ENCODE measurements around the gene CHD9.
"Not testable (repeated sequence)": the region's sequence is repeated elsewhere in the genome, so short reads cannot be mapped to it uniquely, and the experiment has no call there.

The CHD9 gene

GRCh38 chr16:53074296-53074695 is 19.5 kb downstream of the CHD9 start:
- in situ Hi-C loops (cut with MboI; ENCODE audit: low sequenced_read_pairs) = not testable (repeated sequence)

GRCh38 chr16:53075461-53075860 is 20.7 kb downstream of the CHD9 start:
- in situ Hi-C loops (cut with MboI; ENCODE audit: low sequenced_read_pairs) = not testable (repeated sequence)

DNA sequence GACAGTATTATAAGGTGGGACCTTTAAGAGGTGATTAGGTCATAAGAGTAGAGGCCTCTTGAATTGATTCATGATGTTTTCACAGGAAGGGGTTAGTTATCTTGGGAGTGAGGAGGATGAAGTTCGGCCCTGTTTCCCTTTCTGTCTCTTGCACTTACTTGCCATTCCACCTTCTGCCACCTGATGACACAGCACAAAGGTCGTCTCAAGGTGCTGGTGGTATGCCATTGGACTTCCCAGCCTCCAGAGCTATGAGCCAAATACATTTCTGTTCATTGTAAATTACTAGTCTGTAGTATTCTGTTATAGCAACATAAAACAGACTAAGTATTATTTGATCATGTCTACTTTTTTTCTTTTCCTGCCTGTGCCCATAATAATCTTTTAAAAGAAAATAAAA is 23.5 kb downstream of the CHD9 start:
- in situ Hi-C loops (cut with MboI; ENCODE audit: low sequenced_read_pairs) = no loop called here

- in situ Hi-C loops (cut with MboI; ENCODE audit: low sequenced_read_pairs) = no loop called here
Observed at GRCh38 chr16:53078765-53079485, 24.1 kb downstream of the CHD9 start.

DNA sequence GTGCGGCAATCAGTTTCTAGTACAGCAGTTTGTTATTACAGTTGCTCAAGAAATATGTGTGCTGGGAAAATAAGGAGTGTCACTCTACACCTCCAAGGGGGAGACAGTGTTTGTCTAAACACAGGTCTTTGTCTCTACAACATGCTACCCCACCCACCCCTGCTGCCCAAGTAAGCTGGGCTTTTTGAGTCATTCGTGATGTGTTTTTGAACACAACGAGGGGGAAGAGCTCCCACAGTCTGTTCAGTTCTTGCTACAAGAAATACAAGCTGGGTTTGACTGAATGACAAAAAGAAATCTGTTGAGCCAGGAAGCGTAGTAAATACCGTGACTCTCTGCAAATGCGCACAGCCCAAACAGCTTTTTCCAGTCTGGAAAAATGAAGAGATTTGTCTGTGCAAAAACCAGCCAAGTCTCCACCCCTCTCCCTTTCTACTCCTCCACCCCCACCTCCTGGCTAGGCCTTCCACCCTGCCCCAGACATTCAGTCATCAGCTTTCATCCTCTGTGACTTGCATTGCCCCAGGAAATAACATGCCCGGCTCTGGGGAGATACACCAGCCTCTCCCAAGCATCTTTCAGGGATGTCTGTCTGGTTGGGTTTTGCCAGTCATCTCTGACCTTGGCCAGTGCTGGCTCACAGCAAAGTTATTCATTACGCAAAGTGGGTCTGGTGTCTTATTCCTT is 25.7 kb downstream of the CHD9 start:
- in situ Hi-C loops (cut with MboI; ENCODE audit: low sequenced_read_pairs) = no loop called here

- in situ Hi-C loops (cut with MboI; ENCODE audit: low sequenced_read_pairs) = no loop called here
Observed at GRCh38 chr16:53081032-53081424, 26.2 kb downstream of the CHD9 start.

- in situ Hi-C loops (cut with MboI; ENCODE audit: low sequenced_read_pairs) = no loop called here
Observed at GRCh38 chr16:53081686-53082407, 27.1 kb downstream of the CHD9 start.

- in situ Hi-C loops (cut with MboI; ENCODE audit: low sequenced_read_pairs) = no loop called here
Observed at GRCh38 chr16:53082509-53082908, 27.7 kb downstream of the CHD9 start.

DNA sequence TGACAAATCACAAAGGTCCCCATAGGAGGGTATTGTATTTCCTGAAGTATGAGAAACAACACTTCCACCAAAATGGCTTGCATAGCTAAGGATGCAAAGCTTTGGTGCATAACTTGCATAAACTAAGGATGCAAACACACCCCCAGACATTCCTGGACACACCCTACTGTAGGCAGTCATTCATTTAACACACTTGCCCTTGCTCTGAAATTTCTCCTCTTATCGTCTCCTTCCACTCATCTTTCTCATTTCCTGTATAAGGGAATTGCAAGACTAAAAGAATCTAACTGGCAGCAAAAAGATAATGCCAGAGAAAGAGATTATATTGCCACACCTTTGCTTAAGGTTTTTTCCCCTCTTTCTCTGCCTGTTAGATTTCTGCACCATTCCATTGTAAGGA is 28.3 kb downstream of the CHD9 start:
- in situ Hi-C loops (cut with MboI; ENCODE audit: low sequenced_read_pairs) = no loop called here

GRCh38 chr16:53084141-53084541 is 29.4 kb downstream of the CHD9 start:
- in situ Hi-C loops (cut with MboI; ENCODE audit: low sequenced_read_pairs) = no loop called here

GRCh38 chr16:53084746-53085334 is 30.0 kb downstream of the CHD9 start:
- in situ Hi-C loops (cut with MboI; ENCODE audit: low sequenced_read_pairs) = no loop called here

GRCh38 chr16:53085369-53085843 is 30.6 kb downstream of the CHD9 start:
- in situ Hi-C loops (cut with MboI; ENCODE audit: low sequenced_read_pairs) = no loop called here

DNA sequence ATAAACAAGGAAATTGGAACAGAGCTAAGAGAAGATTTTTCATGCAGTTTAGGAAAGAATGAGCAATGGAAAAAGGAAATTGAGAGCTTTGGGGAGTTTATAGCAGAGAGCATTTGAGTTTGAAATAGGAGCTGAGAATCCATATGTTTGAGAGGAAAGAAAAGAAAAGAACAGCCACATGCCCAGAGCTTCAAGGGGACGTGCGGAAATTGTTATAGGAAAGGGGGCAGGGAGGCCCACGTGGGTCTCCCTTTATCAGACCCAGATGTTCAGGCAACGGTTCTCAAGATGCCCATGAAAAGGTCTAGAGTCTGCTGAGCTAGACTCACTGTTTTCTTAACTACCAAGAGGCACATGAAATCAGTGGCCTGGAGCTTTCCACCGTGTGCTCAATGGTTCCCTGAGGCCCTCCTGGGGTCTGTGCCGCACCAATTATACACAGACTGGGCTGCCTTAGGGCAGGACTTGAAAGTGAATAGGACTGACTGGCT is 31.2 kb downstream of the CHD9 start:
- in situ Hi-C loops (cut with MboI; ENCODE audit: low sequenced_read_pairs) = no loop called here

DNA sequence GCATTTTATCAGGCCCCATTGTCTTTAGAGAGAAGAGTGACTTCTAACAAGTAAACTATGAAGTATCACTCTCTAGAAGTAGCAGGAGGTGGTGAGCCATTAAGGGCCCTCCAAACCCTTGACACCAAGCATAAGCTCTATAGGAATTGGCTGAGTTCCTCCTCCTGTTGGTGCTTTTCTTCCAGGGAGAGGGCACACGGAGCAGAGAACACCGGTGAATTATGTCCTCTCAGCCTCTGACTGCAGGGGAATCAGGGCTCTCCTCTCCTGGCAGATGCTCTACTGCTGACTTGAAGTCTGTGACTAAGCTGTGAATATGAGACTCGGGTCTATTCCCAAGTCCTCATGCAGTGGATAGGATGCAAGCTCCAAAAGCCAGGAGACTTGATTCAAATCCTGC is 32.3 kb downstream of the CHD9 start:
- in situ Hi-C loops (cut with MboI; ENCODE audit: low sequenced_read_pairs) = no loop called here

DNA sequence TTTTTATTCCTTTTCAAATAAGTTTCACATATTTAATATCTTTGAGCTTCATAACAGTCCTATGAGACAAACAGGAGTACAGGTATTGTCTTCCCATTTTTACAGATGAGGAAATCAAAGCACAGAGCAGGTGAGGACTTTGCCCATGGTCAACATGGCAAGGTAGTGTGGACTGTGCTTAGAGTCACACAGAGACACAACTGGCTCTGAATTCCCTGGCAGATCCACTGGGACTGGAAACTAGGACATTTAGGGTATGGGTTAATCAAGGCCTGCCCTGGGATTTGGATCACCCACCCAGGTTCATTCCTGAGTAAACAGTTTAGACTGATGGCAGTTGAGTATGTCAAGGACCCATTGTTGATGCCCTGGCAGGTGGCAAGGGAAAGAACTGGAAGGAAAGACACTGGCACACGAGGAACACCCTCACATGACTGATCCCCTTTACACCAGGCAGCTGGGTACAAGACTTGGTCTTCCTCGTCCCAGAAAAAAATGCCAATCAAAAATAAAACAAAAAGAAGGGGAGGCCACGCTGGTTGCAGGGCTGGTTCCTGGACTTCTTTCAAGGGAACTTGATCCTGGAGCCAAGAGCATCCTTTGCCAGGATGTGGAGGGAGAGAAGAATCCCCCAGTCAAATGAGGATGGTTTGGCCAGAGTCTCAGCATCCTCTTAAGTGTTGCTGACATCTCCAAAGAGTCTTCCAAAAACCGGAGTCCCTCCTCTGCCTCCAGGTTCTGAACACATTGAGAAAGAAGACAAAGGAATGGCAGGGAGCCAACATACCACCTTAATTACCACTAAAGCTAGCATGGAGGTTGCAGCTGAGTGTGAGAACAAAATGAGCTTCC is 34.9 kb downstream of the CHD9 start:
- in situ Hi-C loops (cut with MboI; ENCODE audit: low sequenced_read_pairs) = no loop called here

GRCh38 chr16:53090286-53090590 is 35.4 kb downstream of the CHD9 start:
- in situ Hi-C loops (cut with MboI; ENCODE audit: low sequenced_read_pairs) = no loop called here

GRCh38 chr16:53090591-53091411 is 36.0 kb downstream of the CHD9 start:
- in situ Hi-C loops (cut with MboI; ENCODE audit: low sequenced_read_pairs) = no loop called here

- in situ Hi-C loops (cut with MboI; ENCODE audit: low sequenced_read_pairs) = no loop called here
Observed at GRCh38 chr16:53091466-53092211, 36.8 kb downstream of the CHD9 start.

- in situ Hi-C loops (cut with MboI; ENCODE audit: low sequenced_read_pairs) = no loop called here
Observed at GRCh38 chr16:53092284-53092683, 37.5 kb downstream of the CHD9 start.
